HepG2 (cell line): ENCODE data around the gene CRYM. TPM values are rescaled to one million over a fixed set of nuclear protein-coding genes. Genes with fewer than 3 reads are reported as not detected.
A peak's percentile ranks its signal among the peaks of the same experiment; 100 is the strongest.

Experiments used
- AHR ChIP-seq: IDR thresholded peaks from 2 replicates; pipeline ENCODE4 v1.6.1; 2018; ENCODE audit warnings: missing genetic modification reagents, missing compliant biosample characterization
- CBX5 ChIP-seq: sonication (generic); formaldehyde crosslinking; IDR thresholded peaks from 2 replicates; pipeline ENCODE4 v1.4.0; 2020; ENCODE audit warnings: missing genetic modification reagents, borderline replicate concordance
- DMAP1 ChIP-seq: IDR thresholded peaks from 2 replicates; pipeline ENCODE4 v1.6.1; 2016
- HMG20A ChIP-seq: IDR thresholded peaks from 2 replicates; pipeline ENCODE4 v1.6.1; 2016; ENCODE audit warnings: borderline replicate concordance
- IRF2 ChIP-seq: IDR thresholded peaks from 2 replicates; pipeline ENCODE4 v1.6.1; 2018; ENCODE audit warnings: missing genetic modification reagents, missing compliant biosample characterization
- MXD4 ChIP-seq: IDR thresholded peaks from 2 replicates; pipeline ENCODE4 v1.6.1; 2016; ENCODE audit warnings: mild to moderate bottlenecking, missing biosample characterization, missing genetic modification reagents
- NCOA5 ChIP-seq: sonication (generic); formaldehyde crosslinking; IDR thresholded peaks from 2 replicates; pipeline ENCODE4 v1.4.0; 2020; ENCODE audit warnings: missing genetic modification reagents
- POLR2AphosphoS5 ChIP-seq: IDR thresholded peaks from 2 replicates; pipeline ENCODE4 v1.6.1; 2012; ENCODE audit warnings: low read depth, low read length
- POLR2G ChIP-seq: fragments of 200-400 bp; formaldehyde crosslinking; IDR thresholded peaks from 2 replicates; pipeline ENCODE4 v1.6.1; 2018; ENCODE audit warnings: mild to moderate bottlenecking, low read depth, low read length, moderate library complexity
- RORA ChIP-seq: sonication (generic); formaldehyde crosslinking; IDR thresholded peaks from 2 replicates; pipeline ENCODE4 v1.5.0; 2020; ENCODE audit warnings: mild to moderate bottlenecking, missing genetic modification reagents, moderate library complexity
- SCMH1 ChIP-seq: sonication (generic); formaldehyde crosslinking; IDR thresholded peaks from 2 replicates; pipeline ENCODE4 v1.9.0; 2021; ENCODE audit warnings: missing genetic modification reagents, mild to moderate bottlenecking, borderline replicate concordance
- TBX2 ChIP-seq: sonication (generic); formaldehyde crosslinking; IDR thresholded peaks from 2 replicates; pipeline ENCODE4 v1.5.0; 2020; ENCODE audit warnings: missing genetic modification reagents, mild to moderate bottlenecking, borderline replicate concordance
- ZNF17 ChIP-seq: sonication (generic); formaldehyde crosslinking; IDR thresholded peaks from 2 replicates; pipeline ENCODE4 v1.5.0; 2020; ENCODE audit warnings: mild to moderate bottlenecking, missing genetic modification reagents
- ZNF207 ChIP-seq: fragments of 450-650 bp; IDR thresholded peaks from 2 replicates; pipeline ENCODE4 v1.6.1; 2016; ENCODE audit warnings: antibody characterized with exemption, borderline replicate concordance
- ZNF614 ChIP-seq: IDR thresholded peaks from 2 replicates; pipeline ENCODE4 v1.6.1; 2018; ENCODE audit warnings: missing biosample characterization, missing genetic modification reagents, inconsistent platforms, borderline replicate concordance
- ZNF720 ChIP-seq: sonication (generic); formaldehyde crosslinking; IDR thresholded peaks from 2 replicates; pipeline ENCODE4 v1.4.0; 2020; ENCODE audit warnings: missing genetic modification reagents
- polyA plus RNA-seq, 8 experiments: library from polyadenylated mRNA; depleted of rRNA in 3 of 8; stranded (reverse) in 7 of 8; unstranded in 1 of 8; fragments of >200 nt; fragmentation: Illumina TruSeq in 4 of 8; extraction: Trizol in 4 of 8; gene quantifications; 2 replicates each; pipeline versions ENCODE4 v1.2.1 to v1.2.3, GENCODE V29; 2011 to 2016; ENCODE audit warnings: low read depth in 4 of 8, missing spikeins in 1 of 8, mixed read lengths in 1 of 8; ENCODE audit not compliant: insufficient read depth in 1 of 8
- total RNA-seq, 5 experiments: library from RNA; depleted of rRNA; stranded (reverse); fragments of >200 nt; fragmentation: Illumina TruSeq; extraction: Trizol; gene quantifications; 2 replicates each; pipeline ENCODE4 v1.2.3, GENCODE V29; 2016; ENCODE audit warnings: low read depth in 1 of 5
- TF ChIP-seq, protein P1 (sequence below): sonication (generic); formaldehyde crosslinking; IDR thresholded peaks from 2 replicates; pipeline ENCODE4 v1.4.0; 2020; ENCODE audit warnings: mild to moderate bottlenecking, missing genetic modification reagents
- TF ChIP-seq, protein P2 (sequence below): sonication (generic); formaldehyde crosslinking; IDR thresholded peaks from 2 replicates; pipeline ENCODE4 v1.4.0; 2020; ENCODE audit warnings: missing genetic modification reagents
- TF ChIP-seq, protein P3 (sequence below): sonication (generic); formaldehyde crosslinking; IDR thresholded peaks from 2 replicates; pipeline ENCODE4 v1.5.0; 2020; ENCODE audit warnings: mild to moderate bottlenecking, low read depth, missing genetic modification reagents, borderline replicate concordance
- TF ChIP-seq, protein P4 (sequence below): sonication (generic); formaldehyde crosslinking; IDR thresholded peaks from 2 replicates; pipeline ENCODE4 v1.4.0; 2020; ENCODE audit warnings: missing genetic modification reagents

The CRYM gene
- total and polyA plus RNA-seq, 2 of the 13 experiments (the other 11 are each of a cell fraction or from before 2014, with no cell fraction given): 1.9 to 2.2 TPM

DNA sequence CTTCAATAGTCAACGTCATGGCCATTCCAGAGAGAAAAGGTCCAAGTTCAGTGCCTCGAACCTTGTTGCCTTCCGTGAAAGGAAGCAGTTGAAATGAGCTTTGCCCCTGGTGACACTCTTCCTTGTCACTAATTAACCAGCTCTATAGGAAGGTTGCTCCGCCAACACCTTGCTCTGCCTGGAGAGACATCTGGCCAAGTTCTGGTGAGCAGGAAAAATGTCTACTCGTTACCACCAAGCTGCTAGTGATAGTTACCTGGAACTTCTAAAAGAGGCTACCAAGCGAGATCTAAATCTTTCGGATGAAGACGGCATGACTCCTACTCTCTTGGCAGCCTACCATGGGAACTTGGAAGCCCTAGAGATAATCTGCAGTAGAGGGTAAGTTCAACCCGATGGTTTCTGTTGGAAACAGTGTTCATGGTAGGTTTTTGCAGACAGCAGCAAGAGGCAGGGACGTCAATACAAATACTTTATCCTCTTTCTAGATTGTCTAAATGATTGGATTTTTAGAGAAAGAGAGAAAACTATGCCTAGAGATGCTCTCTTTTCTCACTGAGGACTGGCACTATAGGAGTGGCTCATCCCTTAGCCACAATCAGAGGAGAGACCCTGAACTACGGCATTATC is 44.5 kb downstream of the CRYM start, which contains the start of gene ANKS4B (continued):
- TF ChIP-seq, protein P1, sequence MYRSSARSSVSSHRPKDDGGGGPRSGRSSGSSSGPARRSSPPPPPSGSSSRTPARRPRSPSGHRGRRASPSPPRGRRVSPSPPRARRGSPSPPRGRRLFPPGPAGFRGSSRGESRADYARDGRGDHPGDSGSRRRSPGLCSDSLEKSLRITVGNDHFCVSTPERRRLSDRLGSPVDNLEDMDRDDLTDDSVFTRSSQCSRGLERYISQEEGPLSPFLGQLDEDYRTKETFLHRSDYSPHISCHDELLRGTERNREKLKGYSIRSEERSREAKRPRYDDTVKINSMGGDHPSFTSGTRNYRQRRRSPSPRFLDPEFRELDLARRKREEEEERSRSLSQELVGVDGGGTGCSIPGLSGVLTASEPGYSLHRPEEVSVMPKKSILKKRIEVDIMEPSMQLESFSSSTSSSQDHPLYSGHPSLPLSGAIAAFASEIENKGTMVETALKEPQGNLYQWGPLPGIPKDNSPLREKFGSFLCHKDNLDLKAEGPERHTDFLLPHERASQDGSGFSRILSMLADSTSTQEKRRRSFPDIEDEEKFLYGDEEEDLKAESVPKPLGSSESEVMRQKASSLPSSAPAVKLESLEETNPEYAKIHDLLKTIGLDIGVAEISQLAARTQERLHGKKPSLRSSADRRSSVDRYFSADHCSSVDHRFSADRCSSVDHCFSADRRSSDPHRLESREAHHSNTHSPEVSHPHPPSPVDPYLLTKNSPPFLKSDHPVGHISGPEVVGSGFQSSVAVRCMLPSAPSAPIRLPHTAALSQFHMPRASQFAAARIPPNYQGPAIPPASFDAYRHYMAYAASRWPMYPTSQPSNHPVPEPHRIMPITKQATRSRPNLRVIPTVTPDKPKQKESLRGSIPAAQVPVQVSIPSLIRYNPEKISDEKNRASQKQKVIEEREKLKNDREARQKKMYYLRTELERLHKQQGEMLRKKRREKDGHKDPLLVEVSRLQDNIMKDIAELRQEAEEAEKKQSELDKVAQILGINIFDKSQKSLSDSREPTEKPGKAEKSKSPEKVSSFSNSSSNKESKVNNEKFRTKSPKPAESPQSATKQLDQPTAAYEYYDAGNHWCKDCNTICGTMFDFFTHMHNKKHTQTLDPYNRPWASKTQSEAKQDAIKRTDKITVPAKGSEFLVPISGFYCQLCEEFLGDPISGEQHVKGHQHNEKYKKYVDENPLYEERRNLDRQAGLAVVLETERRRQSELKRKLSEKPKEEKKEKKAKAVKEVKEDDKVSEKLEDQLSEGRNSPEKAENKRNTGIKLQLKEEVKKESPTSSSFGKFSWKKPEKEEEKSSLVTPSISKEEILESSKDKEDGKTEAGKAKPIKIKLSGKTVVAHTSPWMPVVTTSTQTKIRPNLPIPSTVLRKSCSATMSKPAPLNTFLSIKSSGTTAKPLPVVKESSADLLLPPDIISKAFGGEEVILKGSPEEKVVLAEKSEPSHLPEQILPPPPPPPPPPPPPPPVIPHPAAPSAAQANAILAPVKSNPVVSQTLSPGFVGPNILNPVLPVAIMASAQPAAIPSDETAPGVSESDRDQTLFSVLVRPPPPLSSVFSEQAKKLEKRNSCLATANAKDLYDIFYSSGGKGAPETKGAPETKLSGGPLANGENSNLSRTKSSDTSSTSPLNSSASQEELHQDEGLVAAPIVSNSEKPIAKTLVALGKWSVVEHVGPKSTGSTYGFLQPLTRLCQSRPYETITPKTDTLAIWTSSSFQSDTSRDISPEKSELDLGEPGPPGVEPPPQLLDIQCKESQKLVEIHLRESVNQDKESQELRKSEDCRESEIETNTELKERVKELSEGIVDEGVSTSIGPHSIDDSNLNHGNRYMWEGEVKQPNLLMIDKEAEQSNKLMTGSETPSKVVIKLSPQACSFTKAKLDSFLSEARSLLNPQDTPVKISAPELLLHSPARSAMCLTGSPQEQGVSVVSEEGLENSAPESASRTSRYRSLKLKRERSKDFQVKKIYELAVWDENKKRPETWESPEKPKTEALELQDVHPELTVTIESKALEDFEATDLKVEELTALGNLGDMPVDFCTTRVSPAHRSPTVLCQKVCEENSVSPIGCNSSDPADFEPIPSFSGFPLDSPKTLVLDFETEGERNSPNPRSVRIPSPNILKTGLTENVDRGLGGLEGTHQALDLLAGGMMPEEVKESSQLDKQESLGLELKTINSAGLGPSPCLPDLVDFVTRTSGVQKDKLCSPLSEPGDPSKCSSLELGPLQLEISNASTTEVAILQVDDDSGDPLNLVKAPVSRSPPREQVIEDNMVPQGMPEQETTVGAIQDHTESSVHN (CRISPR knock-in tag): 0 out of 2 replicates have a peak, but pooled peaks have one; percentile 50
- TF ChIP-seq DMAP1 (CRISPR knock-in tag) (peak; percentile 74; the same call in 1 of the 2 replicates), POLR2G (peak; percentile 95), HMG20A (CRISPR knock-in tag) (peak; percentile 93; the same call in 1 of the 2 replicates), ZNF207 (no peak), SCMH1 (no peak), NCOA5 (CRISPR knock-in tag) (no peak), MXD4 (CRISPR knock-in tag) (peak; percentile 77), ZNF614 (peak; percentile 96), IRF2 (peak; percentile 95), ZNF720 (CRISPR knock-in tag) (no peak), ZNF17 (CRISPR knock-in tag) (no peak), RORA (CRISPR knock-in tag) (no peak), AHR (CRISPR knock-in tag) (peak; percentile 63; the same call in 1 of the 2 replicates), POLR2AphosphoS5 (peak; percentile 98), CBX5 (peak; percentile 90; the same call in 1 of the 2 replicates), TBX2 (CRISPR knock-in tag) (peak; percentile 99)
- TF ChIP-seq, protein P2, sequence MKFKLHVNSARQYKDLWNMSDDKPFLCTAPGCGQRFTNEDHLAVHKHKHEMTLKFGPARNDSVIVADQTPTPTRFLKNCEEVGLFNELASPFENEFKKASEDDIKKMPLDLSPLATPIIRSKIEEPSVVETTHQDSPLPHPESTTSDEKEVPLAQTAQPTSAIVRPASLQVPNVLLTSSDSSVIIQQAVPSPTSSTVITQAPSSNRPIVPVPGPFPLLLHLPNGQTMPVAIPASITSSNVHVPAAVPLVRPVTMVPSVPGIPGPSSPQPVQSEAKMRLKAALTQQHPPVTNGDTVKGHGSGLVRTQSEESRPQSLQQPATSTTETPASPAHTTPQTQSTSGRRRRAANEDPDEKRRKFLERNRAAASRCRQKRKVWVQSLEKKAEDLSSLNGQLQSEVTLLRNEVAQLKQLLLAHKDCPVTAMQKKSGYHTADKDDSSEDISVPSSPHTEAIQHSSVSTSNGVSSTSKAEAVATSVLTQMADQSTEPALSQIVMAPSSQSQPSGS (CRISPR knock-in tag): peak; percentile 95
- TF ChIP-seq, protein P3, sequence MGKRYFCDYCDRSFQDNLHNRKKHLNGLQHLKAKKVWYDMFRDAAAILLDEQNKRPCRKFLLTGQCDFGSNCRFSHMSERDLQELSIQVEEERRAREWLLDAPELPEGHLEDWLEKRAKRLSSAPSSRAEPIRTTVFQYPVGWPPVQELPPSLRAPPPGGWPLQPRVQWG (CRISPR knock-in tag): no peak
- TF ChIP-seq, protein P4, sequence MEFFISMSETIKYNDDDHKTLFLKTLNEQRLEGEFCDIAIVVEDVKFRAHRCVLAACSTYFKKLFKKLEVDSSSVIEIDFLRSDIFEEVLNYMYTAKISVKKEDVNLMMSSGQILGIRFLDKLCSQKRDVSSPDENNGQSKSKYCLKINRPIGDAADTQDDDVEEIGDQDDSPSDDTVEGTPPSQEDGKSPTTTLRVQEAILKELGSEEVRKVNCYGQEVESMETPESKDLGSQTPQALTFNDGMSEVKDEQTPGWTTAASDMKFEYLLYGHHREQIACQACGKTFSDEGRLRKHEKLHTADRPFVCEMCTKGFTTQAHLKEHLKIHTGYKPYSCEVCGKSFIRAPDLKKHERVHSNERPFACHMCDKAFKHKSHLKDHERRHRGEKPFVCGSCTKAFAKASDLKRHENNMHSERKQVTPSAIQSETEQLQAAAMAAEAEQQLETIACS (CRISPR knock-in tag): no peak
